Lower leg skin (tissue), 4 donors: ENCODE results near the gene KCNK7. TPM values are rescaled to one million over a fixed set of nuclear protein-coding genes. Genes with fewer than 3 reads are reported as not detected.

ENCODE experiments used
- DNase-seq, 2 donors: peaks; one replicate each; pipeline ENCODE4 v3.0.0-alpha.2; 2019; ENCODE audit warnings: low spot score in 2 of 2
- H3K4me3 ChIP-seq: fragments of 200-600 bp; sonication (generic); 2 replicates; pipeline ENCODE4 v1.5.1; 2017; ENCODE audit warnings: mild to moderate bottlenecking, low read depth; ENCODE audit not compliant: poor library complexity, severe bottlenecking
- CTCF ChIP-seq, 3 donors: fragments of 450-650 bp; IDR thresholded peaks; one replicate each; pipeline ENCODE4 v1.5.1; 2016; ENCODE audit warnings: antibody characterized with exemption in 3 of 3, mild to moderate bottlenecking in 3 of 3, moderate library complexity in 2 of 3
- POLR2A ChIP-seq, 2 donors: fragments of 450-650 bp; IDR thresholded peaks; one replicate each; pipeline ENCODE4 v1.6.1; 2016 to 2017; ENCODE audit warnings: antibody characterized with exemption in 2 of 2, mild to moderate bottlenecking in 1 of 2, moderate library complexity in 1 of 2
- WGBS, 2 donors: methylation state at CpG; one replicate each; pipeline ENCODE4 v1.1.5; 2018; 5-methylcytosine and 5-hydroxymethylcytosine counted together
- intact Hi-C: fragments of 100-400 bp; cut with DNase I; formaldehyde crosslinking; loops from one replicate; pipeline ENCODE4 v1.15.0; 2023; ENCODE audit warnings: low total_unique reads
- total RNA-seq, 4 donors: library from RNA; depleted of rRNA; stranded (reverse); fragments of >200 nt; gene quantifications; one replicate each; pipeline ENCODE4 v1.1.0, GENCODE V29; 2016

Gene KCNK7
- total RNA-seq, 4 donors from 2014 or later, result 168 to 197 (median 184) TPM

DNA sequence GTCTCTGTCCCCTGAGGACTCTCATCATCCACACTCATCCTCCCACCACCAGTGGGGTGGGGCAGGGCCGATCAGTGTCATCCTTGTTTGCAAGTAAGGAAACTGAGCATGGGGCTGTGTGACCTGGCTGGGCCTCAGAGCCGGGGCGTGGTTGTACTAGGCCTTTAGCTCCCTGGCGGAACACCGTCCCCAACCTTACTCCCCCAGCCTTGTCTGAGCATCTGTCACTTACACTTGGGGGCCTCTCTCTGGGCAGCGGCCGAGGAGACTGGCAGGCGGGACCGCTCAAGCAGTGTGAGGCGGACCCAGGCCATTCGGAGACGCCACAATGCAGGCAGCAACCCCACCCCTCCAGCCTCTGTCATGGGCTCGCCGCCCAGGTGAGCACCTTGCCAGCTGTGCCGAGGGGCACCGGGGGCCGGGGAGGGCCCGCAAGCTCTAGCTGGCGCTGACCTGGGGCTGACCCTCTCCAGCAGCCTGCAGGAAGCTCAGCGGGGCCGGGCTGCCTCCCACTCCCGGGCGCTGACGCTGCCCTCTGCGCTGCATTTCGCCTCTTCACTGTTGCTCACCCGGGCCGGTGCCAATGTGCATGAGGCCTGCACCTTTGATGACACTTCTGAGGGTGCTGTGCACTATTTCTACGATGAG lies 23.8 kb upstream of the KCNK7 start:
- WGBS, 2 donors, result 93 to 95% methylated on average over 21 to 22 of the region's 29 CpGs
- no peak overlapping the region for H3K4me3 ChIP-seq
- no peak for DNase-seq
- TF ChIP-seq POLR2A (IDR thresholded peaks at IDR 0.05) (no peak), CTCF (IDR thresholded peaks at IDR 0.05) (no peak)
- intact Hi-C loops, result no loop called here

- WGBS, 2 donors, result 90 to 95% methylated on average over 14 of the region's 14 CpGs
- H3K4me3 ChIP-seq, result no peak overlapping the region
- intact Hi-C loops, result no loop called here
- DNase-seq, result no peak
- TF ChIP-seq CTCF (IDR thresholded peaks at IDR 0.05) (no peak), POLR2A (IDR thresholded peaks at IDR 0.05) (no peak)
Observed at GRCh38 chr11:65618763-65619162, 23.2 kb upstream of the KCNK7 start.

DNA sequence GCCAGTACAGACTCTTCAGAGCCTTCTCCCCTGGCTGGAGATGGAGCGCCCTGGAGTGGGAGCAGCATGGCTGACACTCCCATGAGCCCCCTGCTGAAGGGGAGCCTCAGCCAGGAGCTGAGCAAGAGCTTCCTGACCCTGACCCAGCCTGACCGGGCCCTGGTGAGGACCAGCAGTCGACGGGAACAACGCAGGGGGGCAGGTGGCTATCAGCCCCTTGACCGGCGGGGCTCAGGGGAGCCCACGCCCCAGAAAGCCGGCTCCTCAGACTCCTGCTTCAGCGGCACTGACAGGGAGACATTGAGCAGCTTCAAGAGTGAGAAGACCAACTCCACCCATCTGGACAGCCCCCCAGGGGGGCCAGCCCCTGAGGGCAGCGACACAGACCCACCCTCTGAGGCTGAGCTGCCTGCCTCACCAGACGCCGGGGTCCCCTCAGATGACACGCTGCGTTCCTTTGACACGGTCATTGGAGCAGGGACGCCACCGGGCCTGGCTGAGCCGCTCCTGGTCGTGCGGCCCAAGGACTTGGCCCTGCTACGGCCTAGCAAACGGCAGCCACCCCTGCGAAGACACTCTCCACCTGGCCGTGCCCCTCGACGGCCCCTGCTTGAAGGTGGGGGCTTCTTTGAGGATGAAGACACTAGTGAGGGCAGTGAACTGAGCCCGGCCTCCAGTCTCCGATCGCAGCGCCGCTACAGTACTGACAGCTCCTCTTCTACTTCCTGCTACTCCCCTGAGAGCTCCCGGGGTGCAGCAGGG lies 22.6 kb upstream of the KCNK7 start:
- WGBS, 2 donors, result 95% methylated on average over 21 to 33 of the region's 33 CpGs
- DNase-seq, result no peak
- TF ChIP-seq CTCF (IDR thresholded peaks at IDR 0.05) (no peak), POLR2A (IDR thresholded peaks at IDR 0.05) (no peak)
- intact Hi-C loops, result no loop called here
- no peak overlapping the region for H3K4me3 ChIP-seq

DNA sequence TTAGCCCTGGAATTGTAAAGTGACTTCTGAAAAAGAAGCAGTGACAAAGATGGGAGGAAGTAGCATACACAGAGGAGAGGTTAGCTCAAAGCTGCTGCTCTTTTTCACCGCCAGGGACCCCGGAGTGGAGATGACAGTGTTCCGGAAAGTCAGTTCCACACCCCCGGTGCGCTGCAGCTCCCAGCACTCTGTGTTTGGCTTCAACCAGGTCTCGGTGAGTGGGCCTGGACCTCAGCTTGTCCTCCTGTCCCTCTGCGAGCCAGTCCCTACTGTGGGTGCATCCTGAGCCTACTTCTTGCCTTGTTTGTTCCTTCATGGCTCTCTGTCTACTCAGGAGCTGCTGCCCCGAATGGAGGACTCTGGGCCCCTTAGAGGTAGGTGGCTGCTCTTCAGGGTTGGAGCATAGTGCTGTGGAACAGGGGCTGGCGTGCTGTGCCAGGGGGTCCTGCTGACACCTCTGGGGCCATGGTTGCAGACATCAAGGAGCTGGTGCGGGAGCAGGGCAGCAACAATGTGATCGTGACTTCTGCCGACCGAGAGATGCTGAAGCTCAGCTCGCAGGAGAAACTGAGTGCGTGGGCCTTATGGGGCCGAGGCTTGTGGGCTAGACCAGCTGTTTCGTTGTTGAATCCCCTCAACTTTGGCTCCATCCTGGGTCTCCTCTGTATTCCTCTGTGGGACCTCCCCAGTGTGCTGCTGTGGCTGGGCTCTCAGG lies 21.7 kb upstream of the KCNK7 start:
- no peak for TF ChIP-seq CTCF (IDR thresholded peaks at IDR 0.05)
- no peak for TF ChIP-seq POLR2A (IDR thresholded peaks at IDR 0.05)
- no peak for DNase-seq
- 90 to 92% methylated on average over 14 to 17 of the region's 17 CpGs for WGBS, 2 donors
- no peak overlapping the region for H3K4me3 ChIP-seq
- intact Hi-C loops, result no loop called here

GRCh38 chr11:65616575-65617001 lies 21.0 kb upstream of the KCNK7 start:
- TF ChIP-seq POLR2A (IDR thresholded peaks at IDR 0.05) (no peak), CTCF (IDR thresholded peaks at IDR 0.05) (no peak)
- H3K4me3 ChIP-seq, result peak overlapping the region; percentile 79
- DNase-seq, result no peak
- intact Hi-C loops, result no loop called here
- 64 to 71% methylated on average over 10 of the region's 10 CpGs for WGBS, 2 donors
